HEK293T (cell line): ENCODE results near the gene C1orf105.

Experiments
- BHLHE40 ChIP-seq: fragments of 450-650 bp; IDR thresholded peaks from 2 replicates; pipeline ENCODE4 v1.6.1; 2016; ENCODE audit warnings: mild to moderate bottlenecking, moderate library complexity, borderline replicate concordance
- ELF4 ChIP-seq: fragments of 450-650 bp; IDR thresholded peaks from 2 replicates; pipeline ENCODE4 v1.6.1; 2017; ENCODE audit warnings: antibody characterized with exemption
- FOXK2 ChIP-seq: fragments of 450-650 bp; IDR thresholded peaks from 2 replicates; pipeline ENCODE4 v1.6.1; 2016; ENCODE audit warnings: mild to moderate bottlenecking
- FOXM1 ChIP-seq: fragments of 450-650 bp; IDR thresholded peaks from 2 replicates; pipeline ENCODE4 v1.6.1; 2017; ENCODE audit warnings: mild to moderate bottlenecking, borderline replicate concordance
- L3MBTL2 ChIP-seq: fragments of 450-650 bp; conservative IDR thresholded peaks from 2 replicates; pipeline ENCODE4 v1.6.1; 2016; ENCODE audit warnings: mild to moderate bottlenecking
- NFRKB ChIP-seq: fragments of 450-650 bp; IDR thresholded peaks from 2 replicates; pipeline ENCODE4 v1.6.1; 2016; ENCODE audit warnings: mild to moderate bottlenecking, moderate library complexity
- SP1 ChIP-seq: fragments of 450-650 bp; IDR thresholded peaks from 2 replicates; pipeline ENCODE4 v1.6.1; 2017
- SUZ12 ChIP-seq: fragments of 450-650 bp; IDR thresholded peaks from 2 replicates; pipeline ENCODE4 v1.6.1; 2016; ENCODE audit warnings: mild to moderate bottlenecking
- TARDBP ChIP-seq: fragments of 450-650 bp; IDR thresholded peaks from 2 replicates; pipeline ENCODE4 v1.6.1; 2016
- ZNF384 ChIP-seq: fragments of 450-650 bp; IDR thresholded peaks from 2 replicates; pipeline ENCODE4 v1.6.1; 2016

- TF ChIP-seq FOXM1 (no peak), SP1 (no peak), ELF4 (no peak), BHLHE40 (no peak), SUZ12 (no peak), FOXK2 (no peak), L3MBTL2 (no peak), ZNF384 (no peak), NFRKB (no peak), TARDBP (no peak)
Measured at GRCh38 chr1:172478485-172478884, 58.0 kb downstream of the C1orf105 start.
